ENCODE measurements around the gene PLEKHG4.
A peak's percentile ranks its signal among the peaks of the same experiment; 100 is the strongest.

DNA sequence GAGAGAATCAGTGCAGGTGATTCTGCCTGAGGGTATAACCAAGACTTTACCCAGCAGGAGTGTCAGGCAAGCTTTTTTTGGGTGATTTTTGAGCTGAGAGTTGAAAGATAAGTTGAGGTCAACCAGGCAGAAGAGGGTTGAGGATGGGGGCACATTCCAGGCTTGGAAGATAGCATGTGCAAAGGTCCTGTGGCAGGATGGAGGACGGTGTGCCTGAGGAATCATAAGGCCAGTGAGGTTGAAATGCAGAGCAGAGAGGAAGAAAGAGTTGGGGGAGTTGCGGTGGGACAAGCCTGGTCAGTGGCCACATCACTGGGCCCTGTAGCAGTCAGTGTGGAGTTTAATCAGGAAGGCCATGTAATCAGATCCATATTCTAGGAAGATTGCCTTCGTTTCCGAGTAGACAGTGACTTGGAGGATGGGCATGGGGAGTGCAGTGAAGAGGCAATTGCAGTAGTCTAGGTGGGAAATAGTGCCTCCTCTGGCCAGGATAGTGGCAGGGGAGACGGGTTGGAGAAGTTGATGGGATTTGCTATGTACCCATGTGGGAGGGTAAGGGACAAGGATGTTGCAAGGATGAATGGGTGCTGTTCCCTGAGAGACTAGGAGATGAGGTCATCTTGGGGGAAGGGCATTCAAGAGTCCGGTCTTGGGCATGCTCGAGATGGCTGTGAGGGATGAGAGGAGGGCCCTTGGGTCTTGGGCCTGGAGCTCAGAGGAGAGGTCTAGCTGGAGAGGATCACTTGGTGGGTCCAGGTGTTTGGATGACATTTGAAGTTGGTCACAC, 3.9 kb downstream of the PLEKHG4 start:
- TF ChIP-seq EP300 (IDR thresholded peaks at IDR 0.05; ENCODE audit: borderline replicate concordance in 1 of 2, control insufficient read depth in 1 of 2, low read depth in 2 of 2, low read length in 2 of 2) (no peak), POLR2AphosphoS5 (IDR thresholded peaks at IDR 0.05; ENCODE audit: low read length) (no peak), CREB1 (IDR thresholded peaks at IDR 0.05; ENCODE audit: low read depth) (no peak)
- TF ChIP-seq, protein P1, sequence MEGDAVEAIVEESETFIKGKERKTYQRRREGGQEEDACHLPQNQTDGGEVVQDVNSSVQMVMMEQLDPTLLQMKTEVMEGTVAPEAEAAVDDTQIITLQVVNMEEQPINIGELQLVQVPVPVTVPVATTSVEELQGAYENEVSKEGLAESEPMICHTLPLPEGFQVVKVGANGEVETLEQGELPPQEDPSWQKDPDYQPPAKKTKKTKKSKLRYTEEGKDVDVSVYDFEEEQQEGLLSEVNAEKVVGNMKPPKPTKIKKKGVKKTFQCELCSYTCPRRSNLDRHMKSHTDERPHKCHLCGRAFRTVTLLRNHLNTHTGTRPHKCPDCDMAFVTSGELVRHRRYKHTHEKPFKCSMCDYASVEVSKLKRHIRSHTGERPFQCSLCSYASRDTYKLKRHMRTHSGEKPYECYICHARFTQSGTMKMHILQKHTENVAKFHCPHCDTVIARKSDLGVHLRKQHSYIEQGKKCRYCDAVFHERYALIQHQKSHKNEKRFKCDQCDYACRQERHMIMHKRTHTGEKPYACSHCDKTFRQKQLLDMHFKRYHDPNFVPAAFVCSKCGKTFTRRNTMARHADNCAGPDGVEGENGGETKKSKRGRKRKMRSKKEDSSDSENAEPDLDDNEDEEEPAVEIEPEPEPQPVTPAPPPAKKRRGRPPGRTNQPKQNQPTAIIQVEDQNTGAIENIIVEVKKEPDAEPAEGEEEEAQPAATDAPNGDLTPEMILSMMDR (IDR thresholded peaks at IDR 0.05 in 2 of 3, conservative IDR thresholded peaks at IDR 0.05 in 1 of 3; ENCODE audit: control insufficient read depth in 2 of 3, extremely low read depth in 1 of 3, insufficient read depth in 1 of 3, low read depth in 3 of 3, low read length in 3 of 3), result 0 out of 6 replicates have a peak, but pooled peaks of 1 of the 3 experiments have one; percentile 12
- TF ChIP-seq, protein P2, sequence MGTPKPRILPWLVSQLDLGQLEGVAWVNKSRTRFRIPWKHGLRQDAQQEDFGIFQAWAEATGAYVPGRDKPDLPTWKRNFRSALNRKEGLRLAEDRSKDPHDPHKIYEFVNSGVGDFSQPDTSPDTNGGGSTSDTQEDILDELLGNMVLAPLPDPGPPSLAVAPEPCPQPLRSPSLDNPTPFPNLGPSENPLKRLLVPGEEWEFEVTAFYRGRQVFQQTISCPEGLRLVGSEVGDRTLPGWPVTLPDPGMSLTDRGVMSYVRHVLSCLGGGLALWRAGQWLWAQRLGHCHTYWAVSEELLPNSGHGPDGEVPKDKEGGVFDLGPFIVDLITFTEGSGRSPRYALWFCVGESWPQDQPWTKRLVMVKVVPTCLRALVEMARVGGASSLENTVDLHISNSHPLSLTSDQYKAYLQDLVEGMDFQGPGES (IDR thresholded peaks at IDR 0.05), result no peak
